ENCODE data around the gene ZNF778.
"Not testable (repeated sequence)": the region's sequence is repeated elsewhere in the genome, so short reads cannot be mapped to it uniquely, and the experiment has no call there.

Gene ZNF778

DNA sequence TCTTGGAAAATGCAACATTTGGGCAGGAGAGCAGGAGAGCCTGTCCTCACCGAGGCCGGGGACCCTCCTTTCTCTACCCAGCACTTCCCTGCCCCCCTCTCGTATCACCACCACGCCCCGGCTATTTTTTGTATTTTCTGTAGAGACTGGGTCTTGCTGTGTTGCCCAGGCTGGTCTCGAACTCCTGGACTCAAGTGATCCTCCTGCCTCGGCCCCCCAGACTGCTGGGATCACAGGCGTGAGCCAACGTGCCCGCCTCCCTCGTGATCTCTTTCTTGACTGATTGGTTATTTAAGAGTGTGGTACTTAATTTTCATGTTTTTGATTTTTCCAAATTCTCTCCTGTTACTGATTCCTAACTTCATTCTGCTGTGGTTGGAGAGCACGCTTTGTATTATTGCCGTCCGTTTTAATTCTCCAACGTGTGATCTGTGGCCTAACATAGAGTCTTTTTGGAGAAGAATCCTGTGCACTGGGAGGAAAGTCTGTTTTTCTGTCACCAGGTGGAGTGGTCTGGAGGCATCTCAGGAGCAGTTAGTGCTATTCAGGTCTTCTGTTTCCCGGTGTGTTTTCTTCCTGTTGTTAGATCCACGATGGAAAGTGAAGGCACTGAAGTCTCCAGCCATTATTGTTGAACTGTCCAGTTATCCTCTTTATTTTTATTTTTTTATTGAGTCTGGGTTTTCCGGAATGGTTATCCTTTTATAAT is 40.4 kb downstream of the ZNF778 start:
- no peak for DNase-seq

DNA sequence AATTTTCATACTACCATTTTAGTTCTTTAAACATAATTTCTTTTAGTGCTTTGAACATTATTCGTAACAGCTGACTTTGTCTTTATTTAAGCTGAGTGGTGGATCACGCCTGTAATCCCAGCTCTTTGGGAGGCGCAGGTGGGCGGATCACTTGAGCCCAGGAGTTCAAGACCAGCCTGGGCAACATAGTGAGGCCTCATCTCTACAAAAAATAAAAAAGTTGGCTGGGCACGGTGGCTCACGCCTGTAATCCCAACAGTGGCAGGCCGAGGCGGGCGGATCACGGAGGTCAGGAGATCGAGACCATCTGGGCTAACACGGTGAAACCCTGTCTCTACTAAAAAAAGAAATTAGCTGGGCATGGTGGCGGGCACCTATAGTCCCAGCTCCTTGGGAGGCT is 42.4 kb downstream of the ZNF778 start:
- DNase-seq: not testable (repeated sequence)

DNA sequence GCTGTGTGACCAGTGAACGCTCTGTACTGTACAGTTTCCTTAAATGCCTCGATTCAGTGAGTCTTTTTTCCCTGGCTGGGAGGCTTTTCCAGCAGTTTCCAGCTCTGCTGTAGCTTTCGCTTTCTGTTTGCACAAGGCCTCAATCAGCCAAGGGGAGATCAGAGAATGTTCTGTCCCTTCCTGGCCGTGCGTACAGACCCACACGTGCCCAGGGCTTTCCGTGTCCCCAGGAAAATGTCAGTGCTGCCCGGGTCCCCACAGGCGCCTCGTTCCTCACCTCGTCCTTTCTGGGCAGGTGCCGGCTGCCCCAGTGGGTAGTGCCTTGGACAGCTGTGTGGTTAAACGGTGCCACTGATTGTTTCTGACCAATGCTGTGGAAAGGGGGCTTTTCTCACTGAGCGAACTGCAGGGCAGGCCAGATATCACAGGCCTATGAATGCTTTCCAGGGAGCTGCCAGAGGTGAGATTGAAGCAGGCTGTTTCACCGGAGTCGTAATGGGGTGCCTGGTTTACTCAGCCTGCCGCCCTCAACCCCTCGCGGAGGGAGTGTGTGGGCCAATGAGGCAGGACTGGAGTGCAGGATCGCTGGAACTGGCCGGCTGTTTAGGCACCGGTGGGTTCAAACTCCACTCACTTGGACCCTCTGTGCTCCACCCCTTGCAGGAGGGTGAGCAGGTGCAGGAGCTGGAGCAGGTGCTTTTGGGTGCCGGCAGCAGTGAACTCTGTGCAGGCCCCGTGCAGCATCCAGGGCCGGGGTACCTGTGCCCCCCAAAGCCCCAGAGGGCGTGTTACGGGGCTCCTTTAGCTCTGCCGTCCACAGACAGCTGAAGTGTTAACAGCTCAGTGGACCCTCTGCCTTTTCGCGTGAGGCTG is 44.4 kb downstream of the ZNF778 start:
- no peak for DNase-seq

DNA sequence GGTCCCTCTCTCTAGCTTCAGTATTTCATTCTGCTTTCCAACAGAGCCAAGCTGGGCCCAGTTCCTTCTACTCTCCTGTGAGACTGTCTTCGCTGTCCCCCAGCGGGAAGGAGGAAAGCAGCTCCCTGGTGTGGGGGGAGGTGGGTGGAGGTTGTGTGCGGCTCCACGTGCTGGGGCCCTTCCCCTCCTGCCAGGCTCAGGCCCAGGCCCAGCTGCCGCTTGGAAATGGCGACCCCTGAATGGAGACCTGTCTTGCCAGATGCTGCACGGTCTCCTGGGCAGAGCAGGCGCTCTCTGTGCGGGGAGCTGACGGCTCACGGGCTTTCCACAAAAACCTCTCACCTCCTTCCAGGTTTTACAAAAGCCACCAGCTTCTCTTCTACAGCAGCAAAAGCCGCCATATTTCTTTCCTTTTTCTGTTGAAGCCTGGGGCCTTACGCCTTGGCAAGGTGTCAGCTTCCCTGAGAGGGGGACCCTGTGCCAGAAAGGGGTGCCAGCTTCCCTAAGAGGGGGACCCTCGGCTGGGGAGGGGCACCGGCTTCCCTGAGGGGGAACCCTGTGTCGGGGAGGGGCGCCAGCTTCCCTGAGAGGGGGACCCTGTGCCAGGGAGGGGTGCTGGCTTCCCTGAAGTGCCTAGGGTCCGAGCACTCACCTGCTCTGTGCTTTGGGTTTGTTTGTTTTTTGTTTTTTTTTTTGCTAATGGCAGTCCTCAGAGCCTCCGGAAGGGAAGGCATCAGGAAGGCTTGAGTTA is 47.5 kb downstream of the ZNF778 start:
- DNase-seq: no peak

DNA sequence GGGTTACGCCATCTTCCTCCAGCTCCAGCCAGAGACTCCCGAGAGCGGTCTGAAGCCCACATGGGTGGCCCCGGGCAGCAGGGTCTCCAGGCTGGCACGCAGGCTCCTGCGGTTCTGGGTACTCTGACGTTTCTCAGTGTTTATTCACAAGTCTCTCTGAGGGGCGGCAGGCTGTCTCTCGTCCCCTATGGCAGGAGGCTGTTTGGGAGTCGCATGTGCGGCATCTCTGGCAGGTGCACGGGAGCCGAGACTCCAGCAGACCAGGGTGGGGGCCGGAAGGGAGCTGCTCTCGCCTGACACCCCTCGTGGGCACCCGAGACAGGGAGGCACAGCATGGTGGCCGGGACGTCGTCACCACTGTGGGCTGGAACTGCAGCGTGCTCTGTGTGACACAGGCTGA is 48.1 kb downstream of the ZNF778 start:
- no peak for DNase-seq

DNA sequence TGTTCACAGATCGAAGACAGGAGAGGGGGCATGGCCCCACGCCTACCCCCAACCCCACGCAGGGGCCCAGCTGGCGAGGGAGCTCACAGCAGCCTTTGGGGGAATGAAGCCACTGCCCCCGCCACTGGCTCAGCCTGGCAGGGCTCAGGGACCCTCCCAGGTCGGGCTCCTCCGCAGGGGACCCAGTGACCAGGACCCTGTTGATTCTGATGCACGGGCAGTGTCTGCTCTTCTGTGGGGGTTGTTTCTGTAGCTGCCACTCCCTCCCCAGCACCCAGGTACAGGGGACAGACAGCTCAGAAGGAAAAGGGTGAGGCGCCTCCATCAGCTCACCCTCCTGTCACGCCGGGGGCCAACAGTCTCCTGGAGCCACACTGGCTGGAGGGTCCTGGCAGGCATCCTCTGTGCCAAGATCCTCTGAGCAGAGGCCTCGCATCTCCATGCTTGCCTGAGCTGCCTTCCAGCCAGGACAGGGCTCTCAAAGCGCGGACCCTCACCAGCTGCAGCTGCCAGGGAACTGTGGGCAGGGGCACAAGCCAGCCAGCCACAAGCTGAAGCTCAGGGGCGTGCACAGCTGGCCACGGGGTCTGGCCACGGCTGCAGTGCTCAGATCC is 49.1 kb downstream of the ZNF778 start:
- no peak for DNase-seq

DNA sequence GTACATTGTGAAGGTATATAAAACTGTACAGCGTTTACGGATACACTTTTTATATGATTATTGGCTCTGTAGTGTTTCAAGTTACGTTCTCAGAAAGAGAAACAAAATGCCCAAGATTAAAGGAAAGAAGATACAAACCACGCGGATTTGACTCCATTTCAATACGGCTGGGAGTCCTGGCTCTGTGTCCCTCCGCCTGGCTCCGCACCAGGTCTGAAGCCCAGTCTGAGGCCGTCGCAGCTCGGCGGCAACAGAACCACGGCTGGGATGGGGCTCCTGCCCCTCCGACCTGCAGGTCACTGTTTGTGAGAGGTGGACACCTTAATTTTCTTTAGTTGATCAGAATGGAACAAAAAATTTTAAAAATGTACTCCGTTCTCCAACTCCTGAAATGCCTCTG is 50.2 kb downstream of the ZNF778 start:
- DNase-seq: not testable (repeated sequence)

DNA sequence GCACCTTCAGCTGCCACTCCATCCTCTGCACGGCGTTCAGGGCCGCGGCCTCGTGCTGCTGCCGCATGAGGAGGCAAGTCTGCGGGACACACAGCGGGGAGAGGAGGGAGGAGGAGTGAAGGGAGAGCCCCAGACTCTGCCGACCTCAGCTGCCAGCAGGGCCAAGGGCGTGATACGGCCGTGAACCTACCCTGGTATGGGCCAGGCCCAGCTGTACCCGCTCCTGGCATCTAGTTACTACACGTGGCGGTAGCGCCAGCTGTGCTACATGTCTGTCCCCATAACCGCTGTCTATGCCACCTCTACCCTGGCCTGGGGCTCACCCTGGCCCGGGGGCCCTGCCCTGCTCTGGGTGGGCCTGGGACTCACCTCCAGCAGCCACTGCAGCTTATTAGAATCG is 51.1 kb downstream of the ZNF778 start:
- DNase-seq: no peak

DNA sequence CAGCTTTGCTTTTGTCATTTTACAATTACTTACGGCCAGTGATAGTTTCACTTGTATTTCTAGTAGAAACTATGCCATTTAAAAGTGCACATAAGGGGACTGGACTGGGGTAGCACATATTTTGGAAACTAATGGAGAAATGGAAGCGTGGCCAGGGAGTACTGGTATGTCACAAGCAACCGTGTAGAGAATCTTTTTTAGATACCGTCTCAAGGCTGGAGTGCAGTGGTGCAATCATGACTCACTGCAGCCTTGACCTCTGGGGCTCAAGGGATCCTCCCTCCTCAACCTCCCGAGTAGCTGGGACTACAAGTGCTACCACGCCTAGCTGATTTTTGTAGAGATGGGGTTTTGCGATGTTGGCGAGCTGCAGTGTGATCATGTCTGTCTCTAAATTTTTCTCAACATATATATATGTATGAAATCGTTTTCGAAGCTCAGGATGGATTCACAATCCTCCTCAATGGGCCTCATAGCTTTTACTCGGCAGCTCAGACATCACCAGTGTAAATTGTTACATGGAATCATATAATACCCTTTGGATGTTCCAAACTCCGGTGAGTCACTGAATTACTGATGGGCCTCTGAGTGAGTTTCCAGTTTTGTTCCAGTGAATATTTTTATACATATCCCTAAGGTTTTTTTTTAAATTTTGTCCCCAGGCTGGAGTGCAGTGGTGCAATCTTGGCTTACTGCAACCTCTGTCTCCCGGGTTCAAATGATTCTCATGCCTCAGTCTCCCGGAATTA is 51.7 kb downstream of the ZNF778 start:
- DNase-seq: no peak

DNA sequence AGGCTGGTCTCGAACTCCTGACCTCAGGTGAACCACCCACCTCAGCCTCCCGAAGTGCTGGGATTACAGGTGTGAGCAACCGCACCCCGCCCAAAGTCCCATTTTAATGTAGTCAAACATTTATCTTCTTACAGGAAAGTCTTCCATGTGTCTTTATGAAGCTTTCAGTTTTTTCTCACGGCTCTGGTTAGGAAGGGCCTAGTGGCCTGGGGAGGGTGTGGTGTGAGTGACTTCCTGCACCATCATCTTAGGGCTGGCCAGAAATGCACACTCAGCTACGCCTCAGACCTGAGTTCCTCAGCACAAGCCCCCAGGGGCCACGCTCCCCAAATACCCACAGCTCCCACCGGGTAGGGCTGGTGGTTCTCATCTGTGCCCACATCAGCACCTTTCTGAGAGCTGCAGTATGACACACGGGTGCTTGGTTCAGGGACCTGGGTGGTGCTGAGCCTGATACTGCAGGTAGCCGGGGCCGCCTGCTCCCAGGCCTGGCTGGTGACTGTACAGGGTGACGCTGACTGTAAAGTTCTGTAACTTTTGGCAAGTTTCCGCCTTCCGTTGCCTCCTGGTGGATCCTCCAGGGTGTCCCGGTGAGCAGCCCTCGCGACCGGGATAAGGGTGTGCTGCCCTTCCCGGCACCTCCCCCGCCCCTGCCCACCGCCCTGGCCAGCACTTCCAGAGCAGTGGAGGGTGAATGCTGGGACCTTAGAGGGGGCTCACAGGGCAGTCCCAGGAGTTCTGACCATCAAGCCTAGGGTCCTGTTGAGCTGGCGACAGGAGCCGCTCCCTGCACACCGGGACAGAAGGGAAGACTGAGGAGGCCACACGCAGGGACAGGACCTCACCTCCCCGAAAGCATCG is 52.5 kb downstream of the ZNF778 start:
- no peak for DNase-seq

DNA sequence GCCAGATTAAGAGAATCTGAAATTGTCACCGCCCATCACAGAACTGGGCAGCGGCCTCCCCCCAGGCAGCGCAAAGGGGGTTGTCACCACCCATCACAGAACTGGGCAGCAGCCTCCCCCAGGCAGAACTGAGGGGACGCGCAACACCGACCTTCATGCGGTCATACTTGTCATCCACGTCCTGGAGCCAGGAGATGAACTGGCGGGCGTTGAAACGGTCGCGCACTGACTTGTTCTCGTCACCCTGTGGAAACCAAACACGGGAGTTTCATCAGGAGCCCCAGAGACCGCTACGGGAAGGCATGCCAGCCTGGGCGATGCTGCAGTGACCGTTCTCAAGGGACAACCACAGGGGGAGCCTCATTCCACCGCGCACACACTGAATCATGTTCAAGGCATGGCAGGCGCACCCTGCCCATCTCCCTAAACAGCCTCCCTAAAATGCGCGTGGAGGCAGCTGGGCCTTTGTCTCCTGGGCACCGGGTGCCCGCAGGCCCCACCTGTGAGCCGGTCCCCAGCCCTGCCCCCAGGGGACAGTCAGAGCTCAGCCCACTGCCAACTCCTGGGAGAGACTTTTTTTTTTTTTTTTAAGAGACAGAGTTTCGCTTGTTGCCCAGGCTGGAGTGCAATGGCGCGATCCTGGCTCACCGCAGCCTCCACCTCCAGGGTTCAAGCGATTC is 53.3 kb downstream of the ZNF778 start:
- DNase-seq: no peak

DNA sequence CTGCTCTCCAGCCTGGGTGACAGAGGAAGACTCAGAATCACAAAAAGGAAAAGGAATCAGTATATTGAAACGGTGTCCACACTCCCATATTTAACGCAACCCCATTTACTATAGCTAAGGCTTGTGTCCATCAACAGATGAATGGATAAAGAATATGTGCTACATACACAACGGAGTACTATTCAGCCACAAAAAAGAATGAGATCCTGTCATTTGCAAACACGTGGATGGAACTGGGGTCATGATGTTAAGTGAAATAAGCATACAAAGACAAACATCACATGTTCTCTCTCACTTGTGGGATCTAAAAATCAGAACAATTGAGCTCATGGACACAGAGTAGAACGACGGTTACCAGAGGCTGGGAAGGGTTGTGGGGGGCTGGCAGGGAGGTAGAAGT is 55.1 kb downstream of the ZNF778 start:
- DNase-seq: no peak

DNA sequence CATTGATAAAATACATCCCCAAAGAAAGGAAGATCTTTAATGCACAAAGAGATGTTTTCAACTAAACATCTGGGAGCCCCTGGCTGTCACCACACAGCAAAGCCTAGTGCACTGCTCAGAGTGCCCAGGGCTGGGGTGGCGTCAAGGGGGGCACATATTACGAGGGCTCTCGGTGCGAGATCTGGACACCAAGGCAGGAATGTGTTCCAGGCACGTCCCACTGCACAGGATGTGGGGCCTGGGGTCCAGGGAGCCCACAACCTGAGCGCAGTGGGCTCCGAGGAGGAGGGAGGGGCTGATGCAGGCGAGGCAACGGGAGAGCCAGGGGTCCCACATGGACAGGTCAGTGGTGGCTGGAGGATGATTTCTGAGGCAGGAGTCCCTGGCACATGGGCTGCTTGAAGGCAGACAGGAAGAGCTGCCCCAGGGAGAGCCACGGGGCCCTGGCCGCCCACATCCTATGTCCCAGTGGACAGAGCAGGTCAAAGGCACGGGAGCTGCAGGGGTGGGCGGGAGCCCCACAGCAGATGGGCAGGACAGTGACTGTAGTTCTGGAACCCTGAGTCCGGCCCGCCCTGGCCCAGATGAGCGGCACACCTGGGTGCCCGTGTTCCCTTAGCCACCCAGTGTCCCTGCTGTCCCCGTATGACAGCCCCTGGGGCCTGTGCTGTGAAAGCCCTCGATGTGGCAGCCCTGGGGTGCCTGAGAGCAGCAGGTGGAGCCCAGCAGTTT is 56.4 kb downstream of the ZNF778 start:
- DNase-seq: no peak

DNA sequence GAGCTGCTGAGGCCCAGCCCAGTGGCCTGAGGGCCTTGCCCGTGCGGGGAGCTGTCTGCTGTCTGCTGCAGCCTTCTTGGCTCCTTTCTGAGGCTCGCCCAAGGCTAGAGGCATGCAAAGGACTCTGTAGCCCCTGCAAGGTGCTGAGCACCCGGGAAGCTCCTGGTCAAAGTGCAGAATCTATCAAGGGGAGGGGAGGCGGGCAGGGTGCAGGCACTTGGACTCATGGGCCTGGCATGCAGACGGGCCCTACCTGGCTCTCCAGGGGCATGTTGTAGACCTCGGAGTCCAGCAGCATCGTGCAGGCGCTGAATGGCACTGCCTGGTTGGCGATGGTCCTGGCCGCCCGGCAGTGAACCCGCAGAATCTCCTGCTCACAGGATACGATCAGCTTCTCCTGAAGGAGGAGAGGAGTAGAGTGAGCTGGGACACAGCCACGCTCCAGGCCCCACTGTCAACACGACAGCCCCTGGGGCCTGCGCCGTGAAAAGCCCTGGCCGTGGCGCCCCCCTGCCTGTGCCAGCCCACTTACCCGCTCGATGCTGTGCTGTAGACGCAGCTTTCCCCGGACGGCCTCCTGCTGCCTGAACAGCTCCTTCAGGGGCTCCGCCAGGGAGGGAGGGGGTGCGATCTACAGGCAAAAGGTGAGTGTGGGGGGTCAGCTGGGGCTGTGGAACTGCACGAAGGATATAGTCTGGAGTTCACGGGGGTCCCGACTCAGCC is 57.2 kb downstream of the ZNF778 start:
- no peak for DNase-seq

DNA sequence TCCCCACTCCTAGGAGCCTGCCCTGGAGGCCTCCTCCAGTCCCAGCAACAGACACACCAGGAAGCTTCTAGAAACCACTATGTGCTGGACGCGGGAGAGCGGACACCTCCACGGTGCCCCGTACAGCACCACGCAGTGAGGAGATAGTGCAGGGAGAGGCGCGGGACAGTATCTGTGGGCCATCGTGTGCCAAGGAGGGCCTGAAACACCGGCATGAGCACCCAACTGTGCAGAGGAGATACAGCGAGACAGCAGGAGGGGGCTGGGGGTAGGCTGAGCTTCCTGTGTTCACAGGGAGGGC is 57.7 kb downstream of the ZNF778 start:
- DNase-seq: no peak

DNA sequence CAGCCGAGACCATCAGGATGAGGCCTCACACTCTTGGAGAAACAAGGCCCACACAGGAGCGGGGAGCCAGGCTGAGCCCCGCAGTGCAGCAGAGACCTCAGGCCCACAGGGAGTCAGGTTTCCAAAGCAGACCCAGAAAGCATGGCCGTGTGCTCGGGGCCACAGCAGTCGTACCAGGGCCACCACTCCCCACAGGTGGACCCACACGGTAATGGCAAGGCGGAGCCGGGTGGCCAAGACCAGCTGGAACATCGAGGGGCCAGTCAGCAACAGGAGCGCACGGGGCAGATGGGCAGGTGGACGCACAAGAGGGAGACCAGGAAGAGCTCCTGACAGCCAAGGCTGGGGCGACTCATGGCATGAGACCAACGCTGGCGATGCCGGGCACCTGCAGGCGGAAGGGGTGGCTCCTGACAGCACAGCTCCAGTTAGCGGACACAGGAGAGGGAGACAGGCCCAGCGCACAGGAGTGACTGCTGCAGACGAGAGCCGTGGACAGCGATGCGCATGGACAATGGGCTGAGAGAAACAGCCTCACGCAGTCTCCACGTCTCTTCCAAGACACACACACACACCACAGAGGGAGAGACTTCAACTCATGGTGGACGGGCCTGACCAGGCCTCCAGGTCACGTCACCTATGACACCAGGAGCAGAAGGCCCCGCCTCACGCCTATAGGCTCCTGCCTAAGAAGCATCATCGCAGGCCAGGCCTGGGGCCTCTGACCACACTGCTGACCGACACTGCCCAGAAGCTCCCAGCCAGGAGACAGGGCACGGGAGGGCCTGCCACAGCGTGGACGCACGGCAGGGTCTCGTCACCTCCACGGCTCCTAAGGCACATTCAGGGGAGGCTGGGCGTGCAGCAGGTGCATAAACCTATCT is 58.6 kb downstream of the ZNF778 start:
- DNase-seq: no peak

DNA sequence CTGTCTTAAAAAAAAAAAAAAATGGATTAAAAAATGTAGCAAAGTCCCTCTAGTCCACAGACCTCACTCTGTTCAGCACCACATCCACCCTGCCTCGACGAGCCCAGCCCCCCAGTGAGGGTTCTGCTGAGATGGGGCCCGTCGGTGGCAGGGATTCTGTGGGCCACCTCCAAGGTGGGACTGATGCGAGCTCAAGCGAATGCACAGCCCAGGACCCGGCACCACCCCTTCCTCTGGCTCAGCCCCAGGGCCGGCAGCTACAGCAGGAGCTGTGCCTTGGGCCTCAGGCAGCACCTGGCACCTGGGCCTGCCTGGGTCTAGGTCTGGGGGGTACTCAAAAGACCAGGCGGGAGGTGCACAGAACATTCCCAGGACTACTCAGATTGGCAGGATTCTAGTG is 59.5 kb downstream of the ZNF778 start:
- DNase-seq: no peak

DNA sequence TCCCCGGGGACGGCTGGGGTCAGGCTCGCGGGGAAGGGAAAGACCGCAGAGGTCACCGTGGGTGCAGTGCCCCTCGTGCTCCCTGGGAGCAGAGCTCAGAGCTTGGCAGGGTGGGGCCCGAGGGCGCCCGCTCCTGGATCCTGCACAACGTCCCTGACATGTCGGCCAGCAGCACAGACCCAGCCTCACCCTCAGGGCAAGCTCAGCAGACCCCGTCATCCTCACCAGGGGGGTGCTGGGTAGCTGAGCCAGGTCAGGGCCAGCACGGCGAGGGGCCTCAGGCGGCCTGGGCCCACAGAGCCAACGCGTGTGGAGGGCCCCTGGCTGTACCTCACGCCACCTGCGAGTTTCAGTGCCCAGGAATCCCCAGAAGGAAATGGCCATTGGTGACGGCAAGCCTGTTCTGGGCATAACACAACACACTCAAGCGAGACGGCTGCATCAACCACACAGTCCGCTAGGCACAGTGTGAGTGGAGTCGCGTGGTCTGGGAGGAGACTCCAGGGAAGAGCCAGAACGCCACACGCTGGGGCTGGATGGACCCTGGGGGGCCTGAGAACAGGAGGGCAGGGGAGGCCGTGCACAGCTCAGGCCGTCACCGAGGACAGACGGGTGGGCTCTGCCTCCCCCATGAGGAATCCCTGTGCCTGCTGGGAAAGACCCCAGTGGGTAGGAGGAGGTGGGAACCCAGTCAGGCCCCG is 60.3 kb downstream of the ZNF778 start:
- DNase-seq: no peak
